HFFc6 (cell line): ENCODE results near the gene GNB3. TPM values are rescaled to one million over a fixed set of nuclear protein-coding genes. Genes with fewer than 3 reads are reported as not detected.

Experiments used
- DNase-seq: peaks from one replicate; pipeline ENCODE4 v3.0.0-alpha.2; 2018
- H3K27ac Mint-ChIP-seq: 2 replicates; pipeline ENCODE4 v1.8.0; 2020; ENCODE audit warnings: mild to moderate bottlenecking, mixed read lengths
- H3K27me3 Mint-ChIP-seq: 2 replicates; pipeline ENCODE4 v1.8.0; 2021; ENCODE audit warnings: mild to moderate bottlenecking, moderate library complexity, mixed read lengths; ENCODE audit not compliant: insufficient read depth
- H3K36me3 Mint-ChIP-seq: 2 replicates; pipeline ENCODE4 v1.8.0; 2021; ENCODE audit warnings: low read depth, mixed read lengths
- H3K4me1 Mint-ChIP-seq: 2 replicates; pipeline ENCODE4 v1.8.0; 2020; ENCODE audit warnings: low read depth, mixed read lengths
- H3K4me3 Mint-ChIP-seq: 2 replicates; pipeline ENCODE4 v1.8.0; 2020; ENCODE audit warnings: mild to moderate bottlenecking, moderate library complexity, mixed read lengths
- H3K9me3 Mint-ChIP-seq: 2 replicates; pipeline ENCODE4 v1.8.0; 2020; ENCODE audit warnings: mild to moderate bottlenecking, mixed read lengths
- CTCF ChIP-seq: fragments of 200-600 bp; sonication (generic); IDR thresholded peaks from 2 replicates; pipeline ENCODE4 v1.5.0; 2021; ENCODE audit warnings: antibody characterized with exemption, mild to moderate bottlenecking
- total RNA-seq, 6 experiments: library from RNA; stranded (reverse); fragmentation: NEBNext Ultra II Directional; extraction: Animal tissue kit (Norgen Biotek cat#: 25700); gene quantifications; 2 replicates in 1 of 6; 3 replicates in 5 of 6; pipeline ENCODE4 v1.2.3, GENCODE V29; 2021

The GNB3 gene
- total RNA-seq, 6 experiments from 2014 or later = 4.3 to 7.2 (median 6.3) TPM

- Mint-ChIP-seq H3K9me3 (no peaks in the 10 kb centered on the region), H3K4me1 (peaks cover 35% of the 10 kb centered on the region), H3K27me3 (peaks cover 12% of the 10 kb centered on the region), H3K36me3 (peaks cover 39% of the 10 kb centered on the region), H3K4me3 (peak within 1 kb of the TSS; percentile 98), H3K27ac (peak within 1 kb of the TSS; percentile 93)
- peak; percentile 17; the same call in 1 of the 2 replicates for TF ChIP-seq CTCF
- peak; percentile 100 for DNase-seq
These were observed 11.4 kb downstream of the GNB3 start, which contains the start of gene USP5 for GRCh38 chr12:6851921-6852650. USP5 (plus strand) TSS chr12:6852150; CDS start chr12:6852180, 30 bp downstream.

- TF ChIP-seq CTCF = no peak
- Mint-ChIP-seq H3K9me3 (no peaks in the 10 kb centered on the region), H3K27me3 (peaks cover 12% of the 10 kb centered on the region), H3K4me3 (peak overlapping the region; percentile 98), H3K27ac (peak overlapping the region; percentile 93), H3K36me3 (peaks cover 41% of the 10 kb centered on the region), H3K4me1 (peaks cover 35% of the 10 kb centered on the region)
- peak; percentile 78 for DNase-seq
These were observed 12.1 kb downstream of the GNB3 start for GRCh38 chr12:6852651-6853354.

- Mint-ChIP-seq H3K4me1 (peaks cover 35% of the 10 kb centered on the region), H3K27me3 (peaks cover 12% of the 10 kb centered on the region), H3K9me3 (no peaks in the 10 kb centered on the region), H3K36me3 (peaks cover 47% of the 10 kb centered on the region), H3K27ac (peak overlapping the region; percentile 93), H3K4me3 (peak overlapping the region; percentile 98)
- DNase-seq = no peak
- no peak for TF ChIP-seq CTCF
These were observed 12.9 kb downstream of the GNB3 start for GRCh38 chr12:6853626-6854025.

GRCh38 chr12:6854036-6854435 is 13.3 kb downstream of the GNB3 start:
- no peak for DNase-seq
- peaks cover 12% of the 10 kb centered on the region for H3K27me3 Mint-ChIP-seq
- peak overlapping the region; percentile 93 for H3K27ac Mint-ChIP-seq
- peak overlapping the region; percentile 98 for H3K4me3 Mint-ChIP-seq
- TF ChIP-seq CTCF = no peak
- peaks cover 33% of the 10 kb centered on the region for H3K4me1 Mint-ChIP-seq
- H3K9me3 Mint-ChIP-seq = no peaks in the 10 kb centered on the region
- H3K36me3 Mint-ChIP-seq = peaks cover 46% of the 10 kb centered on the region

GRCh38 chr12:6855322-6855721 is 14.6 kb downstream of the GNB3 start:
- H3K9me3 Mint-ChIP-seq = no peaks in the 10 kb centered on the region
- DNase-seq = no peak
- no peak overlapping the region for H3K27ac Mint-ChIP-seq
- TF ChIP-seq CTCF = no peak
- peaks cover 12% of the 10 kb centered on the region for H3K27me3 Mint-ChIP-seq
- H3K4me1 Mint-ChIP-seq = peaks cover 20% of the 10 kb centered on the region
- H3K36me3 Mint-ChIP-seq = peaks cover 40% of the 10 kb centered on the region
- H3K4me3 Mint-ChIP-seq = no peak overlapping the region
